ENCODE results near the gene CD276.
"Not testable (repeated sequence)": the region's sequence is repeated elsewhere in the genome, so short reads cannot be mapped to it uniquely, and the experiment has no call there.

The CD276 gene

DNA sequence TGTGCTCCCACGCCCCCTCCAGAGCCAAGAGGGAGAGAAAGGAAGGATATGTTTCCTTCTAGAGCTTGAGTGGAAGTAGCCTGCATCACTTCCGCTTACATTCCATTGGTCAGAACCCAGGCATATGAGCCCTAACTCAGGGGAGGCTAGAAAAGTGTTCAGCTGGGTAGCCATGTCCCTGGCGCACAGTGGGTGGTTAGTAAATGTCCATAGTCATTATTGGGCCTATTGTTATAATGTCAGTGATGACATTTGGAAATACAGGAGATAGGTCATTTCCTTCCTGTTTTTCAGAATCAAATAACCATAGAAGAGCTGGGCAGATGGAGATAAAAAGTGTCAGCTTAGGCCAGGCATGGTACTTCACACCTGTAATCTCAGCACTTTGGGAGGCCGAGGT is 27.3 kb downstream of the CD276 start:
- DNase-seq = no peak

DNA sequence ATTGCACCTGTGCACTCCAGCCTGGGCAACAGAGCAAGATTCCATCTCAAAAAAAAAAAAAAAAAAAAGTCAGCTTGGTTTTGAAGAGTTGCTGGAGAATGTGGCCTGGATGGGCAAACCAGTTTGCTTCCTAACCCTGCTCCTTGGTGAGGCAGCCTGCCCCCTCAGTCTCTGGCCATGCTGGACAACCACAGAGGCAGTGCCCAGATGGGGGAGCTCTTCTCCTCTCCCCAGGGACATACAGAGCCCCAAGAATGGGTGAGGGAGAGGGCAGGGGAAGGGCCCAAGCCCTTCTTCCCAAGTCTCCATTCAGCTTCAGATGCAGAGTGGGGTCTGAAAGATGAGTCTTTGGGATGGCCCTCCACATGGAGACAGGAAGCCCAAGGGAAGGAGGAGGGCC is 27.9 kb downstream of the CD276 start:
- DNase-seq = no peak

DNA sequence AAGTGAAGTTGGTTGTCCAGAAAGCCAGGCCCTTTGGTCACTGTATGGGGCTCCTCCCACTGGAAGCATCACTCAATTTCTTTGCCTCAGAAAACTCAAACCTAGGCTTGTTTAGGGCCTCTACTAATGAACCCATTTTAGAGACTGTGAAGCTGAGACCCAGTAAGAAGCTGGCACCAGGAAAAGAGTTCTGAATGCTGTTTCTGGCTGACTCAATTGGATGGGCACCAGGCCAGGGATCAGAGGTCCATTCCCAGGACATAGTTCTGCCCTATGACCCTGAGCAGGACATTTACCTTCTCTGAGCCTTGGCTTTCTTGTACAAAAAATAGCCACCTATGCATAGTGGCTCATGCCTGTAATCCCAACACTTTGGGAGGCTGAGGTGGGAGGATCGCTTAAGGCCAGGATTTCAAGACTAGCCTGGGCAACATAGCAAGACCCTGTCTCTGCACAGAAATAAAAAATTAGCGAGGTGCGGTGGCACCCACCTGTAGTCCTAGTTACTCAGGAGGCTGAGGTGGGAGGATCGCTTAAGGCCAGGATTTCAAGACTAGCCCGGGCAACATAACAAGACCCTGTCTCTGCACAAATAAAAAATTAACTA is 30.6 kb downstream of the CD276 start:
- DNase-seq = no peak

DNA sequence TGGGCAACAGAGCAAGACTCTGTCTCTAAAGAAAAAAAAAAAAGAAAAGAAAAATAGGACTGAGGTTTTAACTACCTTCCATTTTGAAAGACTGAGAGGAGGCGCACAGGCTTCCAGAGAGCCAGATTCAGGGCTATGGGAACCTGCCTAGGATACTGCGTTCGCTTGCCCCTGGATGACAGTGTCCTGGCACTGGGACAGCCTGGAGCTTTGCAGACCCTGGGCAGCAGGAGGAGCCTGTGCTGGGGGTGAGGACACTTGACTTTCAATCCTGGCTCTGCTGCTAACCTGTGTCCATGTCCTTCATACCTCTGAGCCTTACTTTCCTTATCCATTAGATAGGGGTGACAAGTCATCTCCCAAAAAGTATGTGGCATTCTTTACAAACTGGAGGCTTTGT is 31.2 kb downstream of the CD276 start:
- DNase-seq = no peak

DNA sequence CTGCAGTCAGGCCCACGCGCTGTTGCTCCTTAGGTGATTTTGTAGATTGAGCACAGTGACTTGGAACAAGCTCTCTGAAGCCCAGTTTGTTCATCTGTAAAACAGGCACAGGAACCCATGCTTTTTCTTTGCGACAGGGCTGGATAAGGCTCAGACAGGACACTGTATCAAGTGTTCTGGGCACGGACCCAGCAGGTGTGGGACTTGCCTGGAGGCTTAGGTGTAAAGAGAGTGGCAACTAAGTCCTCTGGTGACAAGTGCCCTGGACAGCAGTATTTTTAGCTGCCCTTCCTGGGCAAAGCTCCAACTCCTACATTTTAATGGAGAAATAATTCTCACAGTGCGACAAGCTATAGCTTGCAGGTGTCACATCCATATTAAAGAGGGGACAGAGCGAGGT is 32.2 kb downstream of the CD276 start:
- DNase-seq = no peak

DNA sequence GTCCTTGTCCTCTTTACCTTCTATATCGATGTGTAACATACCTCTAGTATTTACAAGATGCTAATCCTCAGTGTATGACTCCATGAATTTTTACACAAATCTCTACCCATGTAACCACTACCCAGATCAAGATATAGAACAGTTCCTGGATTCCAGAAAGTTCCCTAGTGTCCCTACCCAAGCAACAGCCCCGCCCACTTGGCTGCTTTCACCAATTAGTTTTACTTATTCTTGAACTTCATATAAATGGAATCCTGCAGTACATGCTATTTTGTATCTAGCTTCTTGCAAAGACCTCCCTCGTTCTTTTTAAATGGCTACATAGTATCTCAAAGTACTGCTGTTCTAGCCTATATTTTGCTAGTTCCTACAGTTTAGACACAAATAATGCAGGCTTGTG is 33.0 kb downstream of the CD276 start:
- DNase-seq = no peak

DNA sequence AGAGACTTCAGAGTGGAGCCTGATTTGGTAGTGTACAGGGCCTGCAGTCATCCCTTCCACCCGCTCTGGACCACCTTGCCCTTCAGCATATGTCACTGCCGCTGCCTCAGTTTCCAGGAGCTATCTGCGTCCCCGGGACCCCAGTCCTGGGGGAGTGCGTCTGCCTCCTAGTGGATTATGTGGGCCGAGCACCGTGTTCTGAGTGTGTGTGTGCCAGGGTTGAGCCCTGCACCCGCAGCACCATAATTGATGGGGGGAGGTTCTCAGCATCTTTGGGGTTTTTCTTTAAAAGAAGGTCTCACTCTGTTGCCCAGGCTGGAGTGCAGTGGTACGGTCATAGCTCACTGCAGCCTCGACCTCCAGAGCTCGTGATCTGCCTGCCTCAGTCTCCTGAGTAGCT is 33.6 kb downstream of the CD276 start:
- no peak for DNase-seq

DNA sequence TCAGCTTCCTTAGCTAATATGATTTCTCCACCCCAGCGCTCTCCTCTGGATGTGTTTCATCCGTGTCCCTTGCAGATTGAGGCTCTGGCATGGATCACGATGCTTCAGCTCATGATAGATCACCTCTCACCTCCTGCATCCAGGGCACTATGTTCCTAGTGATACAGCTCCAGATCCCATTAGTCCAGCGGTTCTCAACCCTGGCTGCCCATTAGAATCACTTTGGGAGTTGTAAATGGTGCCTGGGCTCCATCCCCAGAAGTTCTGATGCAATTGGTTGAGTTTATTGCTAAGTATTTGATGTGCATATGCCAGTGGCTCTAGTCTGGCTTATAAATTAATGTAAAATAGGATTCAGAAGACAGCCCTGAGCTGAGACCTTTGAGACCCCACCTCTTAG is 34.5 kb downstream of the CD276 start:
- no peak for DNase-seq

DNA sequence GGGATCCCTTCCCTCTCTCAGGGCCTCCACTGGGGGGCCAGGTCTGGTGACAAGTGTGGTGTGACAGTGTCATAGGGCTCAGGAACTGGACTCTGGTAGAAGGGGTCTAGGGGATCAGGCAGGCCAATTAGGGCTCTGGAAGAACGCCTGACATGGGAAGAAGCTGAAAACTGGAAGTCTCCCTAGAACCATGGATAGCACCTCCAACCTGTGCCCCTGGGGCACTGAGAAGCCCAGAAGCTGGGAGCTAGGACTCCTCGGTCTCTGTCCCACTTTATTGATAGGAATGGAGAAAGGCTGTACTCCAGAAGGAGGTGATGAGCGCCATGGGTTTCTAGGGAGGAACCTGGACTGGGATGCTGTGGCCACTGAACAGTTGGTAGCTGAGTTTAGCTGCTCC is 38.2 kb downstream of the CD276 start:
- DNase-seq = no peak

DNA sequence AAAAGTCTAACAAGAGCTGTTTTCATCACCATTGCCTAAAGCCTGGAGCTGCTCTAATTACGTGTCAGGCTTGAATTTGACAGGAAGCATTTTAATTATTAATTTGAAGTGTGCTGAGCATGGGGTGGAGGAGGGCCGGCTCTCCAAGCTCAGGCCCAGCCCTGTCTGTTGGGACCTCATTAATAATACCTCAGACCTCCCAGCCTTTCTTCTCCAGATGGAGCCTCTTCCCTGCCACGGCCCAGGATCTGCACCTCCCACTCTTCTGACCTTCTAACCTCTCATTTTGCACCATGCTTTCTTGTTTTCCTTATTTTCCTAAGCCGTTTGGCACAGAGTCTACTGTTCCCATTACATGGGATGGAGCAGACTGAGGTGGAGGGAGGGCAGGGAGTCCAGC is 39.0 kb downstream of the CD276 start:
- no peak for DNase-seq

DNA sequence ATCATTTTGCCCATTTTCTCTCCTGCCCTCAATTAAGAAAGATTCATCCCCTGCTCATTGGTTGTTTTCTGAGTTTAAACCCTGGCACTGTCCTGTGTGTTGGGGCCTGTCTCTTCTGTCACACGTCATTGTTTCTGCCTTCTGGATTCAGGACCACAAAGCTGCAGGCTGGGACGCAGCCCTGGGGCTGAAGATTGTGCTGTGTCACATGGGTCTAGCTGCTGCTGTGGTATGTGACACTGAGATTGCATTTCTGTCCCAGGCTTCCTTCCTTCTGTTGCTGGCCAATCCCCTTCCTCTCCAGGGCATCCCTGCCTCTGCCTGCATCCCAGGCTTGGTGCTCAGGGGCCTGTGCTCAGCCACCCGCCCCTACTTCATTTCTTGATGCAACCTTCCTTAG is 40.0 kb downstream of the CD276 start:
- DNase-seq = no peak

DNA sequence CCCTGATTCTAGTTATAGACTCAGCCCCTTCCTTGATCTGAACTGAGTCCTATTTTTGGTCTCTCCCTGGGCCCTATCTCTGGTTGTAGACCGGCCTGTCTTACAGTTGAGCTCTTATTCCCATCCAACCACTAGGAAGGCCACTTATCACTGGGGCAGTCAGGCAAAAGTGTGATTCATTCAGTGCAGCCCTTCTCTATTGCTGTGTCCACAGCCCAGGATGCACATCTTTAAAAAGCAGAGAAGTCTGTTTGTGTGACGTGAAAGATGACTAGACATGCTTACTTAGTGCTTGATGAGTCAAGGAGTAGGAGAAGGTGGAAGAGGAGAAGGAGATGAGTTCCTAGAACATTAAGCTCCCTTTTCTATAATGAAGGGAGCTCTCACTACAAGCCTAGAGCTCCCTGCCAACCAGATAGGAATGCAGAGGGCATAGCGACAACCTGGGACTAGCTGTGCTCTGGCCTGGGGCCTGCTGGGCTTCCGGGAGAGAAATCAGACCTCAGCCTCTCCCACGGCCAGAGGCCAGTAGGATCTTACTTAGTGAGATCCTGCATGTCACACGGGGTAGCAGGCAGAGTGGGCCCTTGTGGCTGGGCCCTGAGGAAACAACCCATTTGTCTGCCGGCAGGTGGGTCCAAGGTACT is 43.3 kb downstream of the CD276 start:
- DNase-seq = no peak

DNA sequence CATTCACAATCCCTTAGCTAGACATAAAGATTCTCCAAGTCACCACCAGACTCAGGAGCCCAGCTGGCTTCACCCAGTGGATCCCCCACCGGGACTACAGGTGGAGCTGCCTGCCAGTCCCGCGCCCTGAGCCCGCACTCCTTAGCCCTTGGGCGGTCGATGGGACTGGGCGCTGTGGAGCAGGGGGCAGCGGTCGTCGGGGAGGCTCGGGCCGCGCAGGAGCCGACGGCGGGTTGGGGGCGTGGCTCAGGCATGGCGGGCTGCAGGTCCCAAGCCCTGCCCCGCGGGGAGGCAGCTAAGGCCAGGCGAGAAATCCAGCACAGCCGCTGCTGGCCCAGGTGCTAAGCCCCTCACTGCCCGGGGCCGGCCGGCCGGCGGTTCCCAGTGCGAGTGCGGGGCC is 47.9 kb downstream of the CD276 start:
- not testable (repeated sequence) for DNase-seq

DNA sequence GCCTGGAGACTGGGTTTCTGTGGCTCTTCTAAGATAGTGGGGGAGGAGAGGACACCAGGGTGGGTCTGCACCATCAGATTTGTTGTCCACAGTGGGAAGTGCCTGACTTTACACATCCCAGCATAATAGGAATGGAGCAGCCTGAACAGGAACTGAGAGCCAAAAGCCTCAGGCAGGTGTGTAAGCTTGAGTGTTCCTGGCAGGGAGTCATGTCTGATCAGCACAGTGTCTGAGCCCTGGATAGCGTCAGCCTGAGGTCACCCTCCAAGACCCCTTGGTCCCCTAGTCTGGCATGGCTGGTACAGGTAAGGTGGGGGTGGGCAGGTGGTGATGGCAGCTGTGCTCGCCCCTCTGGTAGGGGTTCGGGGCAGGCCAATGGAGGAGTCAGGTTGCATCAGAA is 48.7 kb downstream of the CD276 start:
- no peak for DNase-seq

DNA sequence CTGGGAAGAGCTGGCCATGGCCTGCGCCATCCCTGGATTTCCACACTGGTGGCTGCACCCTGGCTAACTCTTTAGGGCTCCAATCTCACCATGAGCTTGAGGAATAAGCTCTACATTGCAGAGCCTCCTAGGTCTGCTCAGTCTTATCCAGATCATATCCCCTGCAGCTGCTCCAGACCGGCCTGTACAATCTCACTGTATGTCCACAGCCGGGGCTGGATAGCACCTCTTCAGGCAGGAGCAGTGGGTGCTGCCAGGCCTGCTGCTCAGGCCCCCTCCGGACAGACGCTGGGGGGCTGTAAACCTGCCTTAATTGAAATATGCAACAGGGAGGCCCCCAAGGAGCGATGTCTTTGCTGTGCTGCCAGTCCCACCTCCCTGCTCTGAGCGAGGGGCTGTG is 53.4 kb downstream of the CD276 start:
- no peak for DNase-seq

DNA sequence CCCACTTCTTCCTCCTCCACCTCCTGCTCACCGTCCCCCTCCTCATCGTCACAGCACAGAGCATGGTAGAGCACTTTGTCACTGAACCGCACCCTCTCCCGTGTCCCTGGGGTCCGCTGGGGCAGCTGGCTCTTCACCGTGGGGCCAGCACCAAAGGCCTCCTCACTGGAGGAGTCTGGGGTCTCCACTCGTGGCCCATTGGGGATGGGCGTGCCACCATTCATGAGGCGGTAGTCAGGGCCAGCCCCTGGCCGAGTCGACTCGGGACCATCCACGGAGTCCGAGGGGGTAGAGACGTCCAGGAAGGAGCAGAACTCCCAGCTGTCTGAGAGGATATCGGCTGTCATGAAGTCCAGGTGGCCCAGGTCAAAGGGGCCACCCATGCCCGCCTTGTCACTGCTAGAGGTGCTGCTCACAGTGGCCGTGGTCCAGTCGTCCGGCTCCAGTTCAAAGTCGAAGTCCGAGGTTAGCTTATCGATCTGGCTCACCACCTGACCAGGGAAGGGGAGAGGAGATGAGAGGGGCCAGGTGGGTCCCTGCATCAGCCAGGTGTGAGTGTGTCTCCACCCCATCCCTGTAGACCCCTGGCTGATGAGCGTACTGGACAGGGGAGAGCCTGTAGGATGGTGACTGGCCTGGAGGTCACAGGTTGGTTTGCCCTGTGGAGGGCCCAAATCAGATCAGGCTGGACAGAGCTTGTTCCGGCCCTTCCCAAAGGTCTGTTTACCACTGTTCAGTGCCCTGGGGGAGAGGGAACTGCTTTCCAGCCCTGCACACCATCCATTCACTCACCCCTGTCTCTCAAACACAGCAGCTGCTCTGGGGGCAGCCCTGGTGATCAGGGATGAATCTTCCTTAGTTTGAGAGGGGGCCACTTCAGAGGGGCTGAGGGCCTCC is 56.2 kb downstream of the CD276 start:
- no peak for DNase-seq

DNA sequence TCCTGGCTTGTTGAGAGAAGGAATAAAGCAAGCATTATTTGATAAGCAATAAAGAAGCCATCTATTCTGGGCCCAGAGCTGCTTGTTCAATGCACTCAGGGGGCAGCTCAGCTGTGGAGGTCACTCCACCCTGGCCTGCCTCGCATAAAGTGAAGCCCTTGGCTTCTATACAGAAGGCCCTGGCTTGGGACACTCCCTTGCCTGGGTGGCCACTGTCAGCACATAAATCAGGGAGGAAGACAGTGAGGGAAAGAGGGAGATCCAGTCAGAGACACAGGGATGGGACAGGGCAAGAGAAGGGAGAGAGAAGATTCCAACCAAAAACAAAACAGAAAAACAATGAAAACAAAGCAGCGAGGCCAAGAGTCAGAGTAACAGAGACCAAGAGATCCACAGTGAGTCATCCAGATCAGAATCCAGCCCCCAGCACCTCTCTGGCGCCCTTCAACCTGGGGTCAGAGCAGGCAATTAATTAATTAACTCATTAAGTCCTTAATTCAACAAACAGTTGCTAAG is 57.2 kb downstream of the CD276 start:
- DNase-seq = no peak

DNA sequence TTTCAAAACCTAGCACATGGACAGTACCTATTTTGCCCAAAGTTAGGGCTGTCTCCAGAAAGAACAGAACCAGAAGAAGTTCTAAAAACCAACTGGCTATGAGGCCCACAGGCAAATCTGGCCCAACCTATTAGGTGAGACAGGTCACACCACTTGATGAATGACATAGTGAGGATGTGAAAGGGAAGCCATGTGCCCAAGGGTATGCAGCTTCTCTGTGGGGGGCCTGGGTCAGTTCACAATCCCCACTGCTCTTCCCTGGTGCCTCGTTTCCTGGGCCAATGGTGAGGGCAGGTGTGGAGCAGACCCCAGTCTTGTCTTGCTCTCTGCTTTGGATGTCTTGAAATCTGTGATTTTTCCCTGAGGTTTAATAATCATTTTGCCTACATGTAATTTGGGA is 60.1 kb downstream of the CD276 start:
- DNase-seq = no peak

DNA sequence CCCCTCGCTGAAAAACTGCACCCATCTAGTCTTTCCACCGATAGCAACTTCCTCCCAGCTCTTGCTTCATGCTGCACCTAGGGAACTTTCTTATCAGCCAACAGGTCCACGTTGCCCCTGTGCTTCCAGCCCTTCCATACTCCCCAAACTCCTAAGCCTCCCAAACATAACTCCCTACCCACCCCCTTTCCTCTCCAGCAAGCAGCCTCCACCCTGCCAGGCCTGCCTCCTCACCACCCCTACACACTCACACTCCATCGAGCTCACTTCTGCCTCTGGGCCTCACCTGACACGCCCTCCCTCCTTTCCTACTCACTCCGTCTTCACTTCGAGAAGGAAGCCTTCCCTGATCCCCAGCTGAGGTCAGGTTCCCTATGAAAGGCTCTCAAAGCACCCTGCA is 60.9 kb downstream of the CD276 start:
- no peak for DNase-seq

DNA sequence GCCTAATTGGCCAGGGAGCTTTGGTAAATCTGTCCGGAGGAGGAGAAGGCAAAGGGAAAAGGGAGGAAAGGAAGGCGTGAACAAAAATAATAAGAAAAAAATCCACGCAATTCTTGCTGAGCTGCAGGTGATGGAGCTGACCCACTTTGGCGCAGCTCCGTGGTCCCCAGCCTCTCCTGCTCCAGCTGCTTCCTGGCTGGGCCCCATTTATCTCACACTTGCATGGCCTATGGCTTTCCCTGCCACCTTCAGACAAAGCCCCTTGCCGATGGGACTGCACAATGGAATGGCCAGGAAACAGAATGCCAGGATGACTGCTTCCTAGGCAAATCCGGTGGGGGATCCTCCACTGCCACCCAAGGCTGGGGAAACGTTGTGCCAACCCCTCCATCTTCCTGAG is 62.1 kb downstream of the CD276 start:
- no peak for DNase-seq

DNA sequence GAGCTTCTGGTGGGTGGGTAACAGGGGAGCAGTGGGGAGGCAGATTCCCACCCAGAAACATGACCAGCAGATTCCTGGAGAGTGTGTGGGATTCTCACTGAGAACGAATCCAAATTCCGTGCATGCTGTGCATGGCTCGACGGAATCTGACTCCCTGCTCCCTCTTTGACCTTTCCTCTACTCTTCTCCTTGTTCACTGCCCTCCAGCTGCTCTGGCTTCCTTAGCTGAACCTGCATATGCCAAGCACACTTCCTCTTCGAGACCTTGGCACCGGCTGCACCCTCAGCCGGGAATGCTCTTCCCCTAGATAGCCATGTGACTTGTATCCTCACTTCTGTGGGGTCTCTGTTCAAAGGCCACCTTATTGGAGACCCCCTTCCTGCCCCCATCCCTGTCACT is 62.7 kb downstream of the CD276 start:
- no peak for DNase-seq

DNA sequence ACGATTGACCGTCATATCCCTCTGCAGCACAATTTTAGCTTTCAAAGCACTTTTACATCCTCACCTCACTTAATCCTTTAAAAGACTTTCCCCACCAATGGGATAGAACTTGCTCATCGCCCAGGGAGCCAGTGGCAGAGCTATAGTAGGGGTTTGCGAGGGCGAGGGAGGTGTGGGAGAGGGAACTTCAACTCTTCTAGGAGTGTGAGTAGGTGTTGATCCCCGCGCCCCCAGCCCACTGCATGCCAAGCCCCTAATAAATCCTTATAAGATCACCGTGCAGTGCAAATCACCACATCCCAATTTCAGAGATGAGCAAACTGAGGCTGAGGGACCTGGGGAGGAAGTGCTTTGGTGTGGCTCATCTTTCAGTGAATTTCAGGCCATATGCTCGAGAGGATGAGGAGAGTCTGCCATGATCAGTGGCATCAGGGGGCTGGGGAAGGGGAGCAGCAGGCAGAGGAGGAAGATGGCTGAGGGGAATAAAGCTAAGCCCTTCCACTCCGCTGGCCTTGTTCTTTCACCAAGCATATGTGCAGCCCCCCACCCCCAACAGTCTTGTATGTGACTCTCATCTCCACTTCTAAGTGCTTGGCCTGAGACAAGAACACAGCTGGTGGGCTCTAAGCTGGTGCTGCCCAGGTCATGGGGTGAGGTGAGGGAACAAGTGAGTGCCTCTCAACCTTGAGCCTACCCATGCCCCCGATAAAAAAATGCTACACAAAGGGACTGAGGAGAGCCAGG is 63.8 kb downstream of the CD276 start:
- no peak for DNase-seq

DNA sequence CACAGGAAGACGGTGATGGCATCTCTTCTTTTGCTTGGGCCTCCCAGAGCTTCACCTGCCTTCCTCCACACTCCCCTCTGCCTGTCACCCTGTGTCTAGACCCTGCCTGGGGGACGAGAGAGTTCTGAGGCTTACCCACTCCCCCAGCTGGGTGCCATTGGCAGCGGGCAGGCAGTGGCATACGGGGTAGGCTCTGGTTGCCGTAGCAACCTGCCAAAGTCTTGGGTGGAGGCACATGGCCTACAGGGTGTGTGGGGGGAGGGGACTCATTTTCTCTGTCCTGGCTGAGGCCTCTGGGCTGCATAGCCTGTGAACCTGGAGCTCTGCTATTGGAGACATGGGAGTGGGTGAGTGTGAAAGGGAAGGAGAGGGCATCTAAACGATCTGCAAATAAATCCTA is 64.5 kb downstream of the CD276 start:
- no peak for DNase-seq

All from activated naive CD4-positive, alpha-beta T cell treated with Interleukin-2 at 50 U/mL for 16 hours (primary cell).